Central memory CD8-positive, alpha-beta T cell (primary cell): ENCODE measurements around the gene CARD9.

Experiments
- ATAC-seq: fragments of 150-1000 bp; cut with Tn5 transposase; replicated peaks from 2 replicates; pipeline ENCODE4 v1.10.0; 2022; ENCODE audit warnings: mild to moderate bottlenecking, moderate FRiP score, moderate number of reproducible peaks; ENCODE audit not compliant: poor library complexity, severe bottlenecking; ENCODE audit errors: extremely low read depth
- DNase-seq, 2 donors: peaks; one replicate each; pipeline ENCODE4 v3.0.0; 2021; ENCODE audit warnings: low spot score in 2 of 2
- H3K27ac Mint-ChIP-seq: one replicate; pipeline ENCODE4 v1.8.0; 2022; ENCODE audit warnings: low read depth, mild to moderate bottlenecking, moderate library complexity, mixed read lengths
- H3K27me3 Mint-ChIP-seq: one replicate; pipeline ENCODE4 v1.8.0; 2022; ENCODE audit warnings: mixed read lengths
- H3K36me3 Mint-ChIP-seq: one replicate; pipeline ENCODE4 v1.8.0; 2022; ENCODE audit warnings: mild to moderate bottlenecking, moderate library complexity, mixed read lengths; ENCODE audit not compliant: insufficient read depth
- H3K4me1 Mint-ChIP-seq: one replicate; pipeline ENCODE4 v1.8.0; 2022; ENCODE audit warnings: mixed read lengths
- H3K4me3 Mint-ChIP-seq: one replicate; pipeline ENCODE4 v1.8.0; 2022; ENCODE audit warnings: mild to moderate bottlenecking, moderate library complexity, mixed read lengths
- H3K9me3 Mint-ChIP-seq: one replicate; pipeline ENCODE4 v1.8.0; 2022; ENCODE audit warnings: mixed read lengths

Gene CARD9

GRCh38 chr9:136336156-136336870, 37.2 kb downstream of the CARD9 start:
- no peaks in the 10 kb centered on the region for H3K9me3 Mint-ChIP-seq
- DNase-seq (no peak), ATAC-seq (no peak)
- peaks cover 2% of the 10 kb centered on the region for H3K36me3 Mint-ChIP-seq
- no peak overlapping the region for H3K4me3 Mint-ChIP-seq
- H3K27me3 Mint-ChIP-seq = no peaks in the 10 kb centered on the region
- no peaks in the 10 kb centered on the region for H3K4me1 Mint-ChIP-seq
- H3K27ac Mint-ChIP-seq = no peak overlapping the region

GRCh38 chr9:136335296-136336155, 37.9 kb downstream of the CARD9 start:
- no peaks in the 10 kb centered on the region for H3K27me3 Mint-ChIP-seq
- peaks cover 2% of the 10 kb centered on the region for H3K36me3 Mint-ChIP-seq
- H3K4me3 Mint-ChIP-seq = no peak overlapping the region
- H3K4me1 Mint-ChIP-seq = no peaks in the 10 kb centered on the region
- H3K27ac Mint-ChIP-seq = no peak overlapping the region
- no peak for DNase-seq
- no peaks in the 10 kb centered on the region for H3K9me3 Mint-ChIP-seq
- ATAC-seq = no peak

GRCh38 chr9:136334541-136334940, 38.9 kb downstream of the CARD9 start:
- Mint-ChIP-seq H3K4me1 (no peaks in the 10 kb centered on the region), H3K27me3 (no peaks in the 10 kb centered on the region), H3K4me3 (no peak overlapping the region), H3K9me3 (no peaks in the 10 kb centered on the region), H3K36me3 (peaks cover 2% of the 10 kb centered on the region), H3K27ac (no peak overlapping the region)
- ATAC-seq (no peak), DNase-seq (no peak)

DNA sequence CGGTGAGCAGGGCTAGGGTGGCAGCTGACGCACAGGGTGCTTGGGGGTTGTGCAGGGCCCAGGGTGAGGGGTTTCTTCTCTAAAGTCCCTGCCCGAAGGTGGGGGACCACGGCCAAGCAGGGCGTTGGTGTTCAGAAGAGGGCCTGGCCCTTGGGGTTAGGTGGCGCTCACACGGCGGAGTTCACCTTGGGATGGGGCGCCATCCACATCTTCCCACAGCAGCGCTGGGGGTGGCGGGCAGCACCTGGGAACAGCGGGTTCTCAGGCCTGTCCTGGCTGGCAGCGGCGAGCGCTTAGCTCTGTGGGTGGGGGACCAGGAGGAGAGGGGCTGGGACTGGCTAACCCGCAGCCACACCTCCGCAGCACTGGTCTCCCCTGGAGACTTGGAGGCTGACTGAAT, 40.0 kb downstream of the CARD9 start:
- Mint-ChIP-seq H3K27ac (no peak overlapping the region), H3K4me1 (no peaks in the 10 kb centered on the region), H3K9me3 (no peaks in the 10 kb centered on the region), H3K27me3 (no peaks in the 10 kb centered on the region), H3K4me3 (no peak overlapping the region), H3K36me3 (peaks cover 2% of the 10 kb centered on the region)
- ATAC-seq (no peak), DNase-seq (no peak)

DNA sequence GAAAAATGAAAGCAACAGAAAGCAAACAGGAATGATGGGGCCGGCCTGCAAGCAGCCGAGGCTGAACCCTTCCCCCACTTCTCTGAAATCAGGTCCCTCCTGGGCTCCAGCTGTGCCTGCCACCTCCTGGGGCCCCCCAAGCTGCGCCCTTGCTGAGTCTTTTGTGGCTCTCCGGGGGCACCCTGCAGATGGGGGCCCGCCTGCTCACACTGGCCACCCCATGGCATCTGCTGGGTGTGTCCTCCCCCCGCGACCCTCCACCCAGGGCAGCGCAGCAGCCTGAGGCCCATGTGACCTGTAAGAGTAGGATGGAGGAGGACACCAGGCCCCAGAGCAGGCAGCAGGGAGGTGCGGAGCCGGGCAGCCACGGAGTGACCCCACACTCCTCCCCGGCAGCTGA, 40.4 kb downstream of the CARD9 start:
- H3K36me3 Mint-ChIP-seq = peaks cover 2% of the 10 kb centered on the region
- ATAC-seq (no peak), DNase-seq (no peak)
- no peak overlapping the region for H3K4me3 Mint-ChIP-seq
- no peaks in the 10 kb centered on the region for H3K27me3 Mint-ChIP-seq
- no peak overlapping the region for H3K27ac Mint-ChIP-seq
- H3K9me3 Mint-ChIP-seq = no peaks in the 10 kb centered on the region
- H3K4me1 Mint-ChIP-seq = no peaks in the 10 kb centered on the region

- Mint-ChIP-seq H3K36me3 (peaks cover 2% of the 10 kb centered on the region), H3K27ac (no peak overlapping the region), H3K4me3 (no peak overlapping the region), H3K4me1 (no peaks in the 10 kb centered on the region), H3K27me3 (no peaks in the 10 kb centered on the region), H3K9me3 (no peaks in the 10 kb centered on the region)
- ATAC-seq = no peak
- DNase-seq = no peak
These were observed 40.9 kb downstream of the CARD9 start for GRCh38 chr9:136332482-136332983.

DNA sequence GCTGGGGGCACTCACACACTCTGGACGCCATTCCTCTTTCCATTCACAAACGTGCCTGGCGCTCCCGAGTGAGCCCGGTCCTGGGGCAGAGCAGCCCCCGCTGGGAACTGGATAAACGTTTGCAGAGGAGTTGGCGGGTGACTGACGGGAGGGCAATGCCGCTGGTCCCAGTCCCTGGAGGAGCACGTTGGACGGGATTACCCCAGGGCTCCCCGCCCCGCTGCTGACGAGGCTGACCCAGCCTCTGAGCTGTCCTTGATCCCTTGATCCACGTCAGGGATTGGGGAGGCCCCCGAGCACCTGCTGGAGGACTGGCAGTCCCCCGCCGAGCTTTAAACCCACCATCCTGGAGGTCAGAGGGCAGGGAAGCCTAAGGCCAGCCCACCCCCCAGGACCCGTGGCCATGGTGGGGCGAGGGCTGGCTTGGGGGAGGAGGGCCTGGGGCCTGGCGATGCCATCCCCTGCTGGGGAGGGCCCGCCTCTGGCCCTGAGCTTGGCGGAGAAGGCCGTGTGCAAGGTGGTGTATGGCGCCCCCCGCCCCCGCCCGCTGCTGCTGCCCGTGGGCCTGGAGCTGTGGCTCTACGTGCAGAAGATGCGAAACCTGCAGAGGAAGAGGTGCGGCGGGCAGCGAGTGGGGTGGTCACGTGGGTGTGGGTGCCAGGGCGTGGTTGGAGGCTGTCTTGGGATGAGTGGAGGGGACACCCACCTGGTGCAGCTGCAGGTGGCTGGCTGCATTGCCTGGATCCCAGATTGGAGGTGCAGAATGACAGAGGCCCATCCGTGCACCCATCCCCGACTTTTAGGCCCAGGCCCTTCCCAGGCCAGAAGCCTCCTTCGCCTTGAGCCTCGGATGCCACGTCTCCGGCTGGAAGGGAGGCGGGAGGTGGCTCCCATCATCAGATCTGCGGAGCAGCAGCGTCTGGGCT, 41.6 kb downstream of the CARD9 start:
- H3K4me3 Mint-ChIP-seq = no peak overlapping the region
- H3K27ac Mint-ChIP-seq = no peak overlapping the region
- no peak for DNase-seq
- no peaks in the 10 kb centered on the region for H3K27me3 Mint-ChIP-seq
- no peaks in the 10 kb centered on the region for H3K36me3 Mint-ChIP-seq
- H3K4me1 Mint-ChIP-seq = no peaks in the 10 kb centered on the region
- no peaks in the 10 kb centered on the region for H3K9me3 Mint-ChIP-seq
- ATAC-seq = no peak

GRCh38 chr9:136331030-136331429, 42.4 kb downstream of the CARD9 start:
- H3K4me1 Mint-ChIP-seq = no peaks in the 10 kb centered on the region
- no peaks in the 10 kb centered on the region for H3K27me3 Mint-ChIP-seq
- no peaks in the 10 kb centered on the region for H3K36me3 Mint-ChIP-seq
- H3K9me3 Mint-ChIP-seq = no peaks in the 10 kb centered on the region
- H3K4me3 Mint-ChIP-seq = no peak overlapping the region
- no peak overlapping the region for H3K27ac Mint-ChIP-seq
- ATAC-seq (no peak), DNase-seq (no peak)

GRCh38 chr9:136330406-136330990, 43.0 kb downstream of the CARD9 start:
- DNase-seq (no peak), ATAC-seq (no peak)
- H3K36me3 Mint-ChIP-seq = no peaks in the 10 kb centered on the region
- H3K27ac Mint-ChIP-seq = no peak overlapping the region
- no peaks in the 10 kb centered on the region for H3K9me3 Mint-ChIP-seq
- no peak overlapping the region for H3K4me3 Mint-ChIP-seq
- H3K4me1 Mint-ChIP-seq = no peaks in the 10 kb centered on the region
- peaks cover 3% of the 10 kb centered on the region for H3K27me3 Mint-ChIP-seq

- DNase-seq (no peak), ATAC-seq (no peak)
- H3K4me3 Mint-ChIP-seq = no peak overlapping the region
- no peaks in the 10 kb centered on the region for H3K36me3 Mint-ChIP-seq
- no peak overlapping the region for H3K27ac Mint-ChIP-seq
- H3K9me3 Mint-ChIP-seq = no peaks in the 10 kb centered on the region
- peaks cover 7% of the 10 kb centered on the region for H3K27me3 Mint-ChIP-seq
- H3K4me1 Mint-ChIP-seq = no peaks in the 10 kb centered on the region
These were observed 43.6 kb downstream of the CARD9 start for GRCh38 chr9:136329636-136330405.

- ATAC-seq (no peak), DNase-seq (no peak)
- no peaks in the 10 kb centered on the region for H3K9me3 Mint-ChIP-seq
- no peaks in the 10 kb centered on the region for H3K36me3 Mint-ChIP-seq
- no peak overlapping the region for H3K4me3 Mint-ChIP-seq
- H3K27ac Mint-ChIP-seq = no peak overlapping the region
- H3K4me1 Mint-ChIP-seq = no peaks in the 10 kb centered on the region
- H3K27me3 Mint-ChIP-seq = peaks cover 7% of the 10 kb centered on the region
These were observed 44.2 kb downstream of the CARD9 start for GRCh38 chr9:136329211-136329627.
